Astrocyte (in vitro differentiated cells and primary cell): ENCODE data around the gene LIPC. TPM values are rescaled to one million over a fixed set of nuclear protein-coding genes. Genes with fewer than 3 reads are reported as not detected.

Source experiments
- DNase-seq: peaks from one replicate; pipeline ENCODE4 v3.0.0-alpha.2; 2010; ENCODE audit warnings: low read depth
- FAIRE-seq: peaks from 2 replicates; lab custom pipeline; 2011; peaks lifted over from hg19 to GRCh38; lab: Jason Lieb, UNC
- H2AFZ ChIP-seq: 2 replicates; pipeline ENCODE4 v1.6.0; 2012; ENCODE audit warnings: low read depth, low read length, inconsistent platforms
- H3K27ac ChIP-seq: 2 replicates; pipeline ENCODE4 v1.5.1; 2011; ENCODE audit warnings: low read depth, low read length, inconsistent platforms
- H3K27me3 ChIP-seq: 2 replicates; pipeline ENCODE4 v1.6.0; 2011; ENCODE audit warnings: low read length, inconsistent platforms; ENCODE audit not compliant: insufficient read depth
- H3K36me3 ChIP-seq: 2 replicates; pipeline ENCODE4 v1.5.1; 2011; ENCODE audit warnings: low read length, inconsistent platforms; ENCODE audit not compliant: insufficient read depth
- H3K4me1 ChIP-seq: 2 replicates; pipeline ENCODE4 v1.5.1; 2011; ENCODE audit warnings: low read length, inconsistent platforms; ENCODE audit not compliant: insufficient read depth
- H3K4me2 ChIP-seq: 2 replicates; pipeline ENCODE4 v1.6.0; 2012; ENCODE audit warnings: low read length, inconsistent platforms
- H3K4me3 ChIP-seq: 2 replicates; pipeline ENCODE4 v1.5.1; 2011; ENCODE audit warnings: low read depth, mild to moderate bottlenecking, low read length, inconsistent platforms; ENCODE audit not compliant: insufficient read depth
- H3K79me2 ChIP-seq: 2 replicates; pipeline ENCODE4 v1.6.0; 2012; ENCODE audit warnings: mild to moderate bottlenecking, low read length, inconsistent platforms; ENCODE audit not compliant: insufficient read depth
- H3K9ac ChIP-seq: 2 replicates; pipeline ENCODE4 v1.6.0; 2012; ENCODE audit warnings: mild to moderate bottlenecking, low read length, inconsistent platforms
- H3K9me3 ChIP-seq: 2 replicates; pipeline ENCODE4 v1.5.1; 2012; ENCODE audit warnings: low read depth, mild to moderate bottlenecking, low read length, inconsistent platforms; ENCODE audit not compliant: insufficient read depth
- H4K20me1 ChIP-seq: 2 replicates; pipeline ENCODE4 v1.6.0; 2012; ENCODE audit warnings: low read length, inconsistent platforms; ENCODE audit not compliant: insufficient read depth
- H3K27ac Mint-ChIP-seq: one replicate; pipeline ENCODE4 v1.8.0; 2021; ENCODE audit warnings: mild to moderate bottlenecking, mixed read lengths; ENCODE audit not compliant: unreplicated experiment
- H3K27me3 Mint-ChIP-seq: one replicate; pipeline ENCODE4 v1.8.0; 2021; ENCODE audit warnings: low read depth, mixed read lengths; ENCODE audit not compliant: unreplicated experiment
- H3K36me3 Mint-ChIP-seq: one replicate; pipeline ENCODE4 v1.8.0; 2021; ENCODE audit warnings: low read depth, mixed read lengths; ENCODE audit not compliant: unreplicated experiment
- H3K4me1 Mint-ChIP-seq: one replicate; pipeline ENCODE4 v1.8.0; 2021; ENCODE audit warnings: low read depth, mixed read lengths; ENCODE audit not compliant: unreplicated experiment
- H3K4me3 Mint-ChIP-seq: one replicate; pipeline ENCODE4 v1.8.0; 2021; ENCODE audit warnings: mild to moderate bottlenecking, moderate library complexity, mixed read lengths; ENCODE audit not compliant: unreplicated experiment
- H3K9me3 Mint-ChIP-seq: one replicate; pipeline ENCODE4 v1.8.0; 2021; ENCODE audit warnings: mild to moderate bottlenecking, mixed read lengths; ENCODE audit not compliant: unreplicated experiment
- EZH2 ChIP-seq: IDR thresholded peaks from 2 replicates; pipeline ENCODE4 v1.6.1; 2012; ENCODE audit warnings: mild to moderate bottlenecking, low read length, inconsistent platforms; ENCODE audit not compliant: insufficient read depth
- total RNA-seq: library from RNA; stranded (reverse); gene quantifications from 2 replicates; pipeline ENCODE4 v1.2.1, GENCODE V29; 2021
- TF ChIP-seq, protein P1 (sequence below): IDR thresholded peaks from 2 replicates; pipeline ENCODE4 v1.5.1; 2011; ENCODE audit warnings: low read depth, mild to moderate bottlenecking, inconsistent platforms, low read length, moderate library complexity; ENCODE audit not compliant: insufficient read depth

Gene LIPC
- total RNA-seq, 1 donor from 2014 or later, result not detected

GRCh38 chr15:58443308-58443707 is 11.5 kb downstream of the LIPC start:
- no peak overlapping the region for H2AFZ ChIP-seq
- H3K9ac ChIP-seq, result no peak overlapping the region
- TF ChIP-seq EZH2, result no peak
- TF ChIP-seq, protein P1, sequence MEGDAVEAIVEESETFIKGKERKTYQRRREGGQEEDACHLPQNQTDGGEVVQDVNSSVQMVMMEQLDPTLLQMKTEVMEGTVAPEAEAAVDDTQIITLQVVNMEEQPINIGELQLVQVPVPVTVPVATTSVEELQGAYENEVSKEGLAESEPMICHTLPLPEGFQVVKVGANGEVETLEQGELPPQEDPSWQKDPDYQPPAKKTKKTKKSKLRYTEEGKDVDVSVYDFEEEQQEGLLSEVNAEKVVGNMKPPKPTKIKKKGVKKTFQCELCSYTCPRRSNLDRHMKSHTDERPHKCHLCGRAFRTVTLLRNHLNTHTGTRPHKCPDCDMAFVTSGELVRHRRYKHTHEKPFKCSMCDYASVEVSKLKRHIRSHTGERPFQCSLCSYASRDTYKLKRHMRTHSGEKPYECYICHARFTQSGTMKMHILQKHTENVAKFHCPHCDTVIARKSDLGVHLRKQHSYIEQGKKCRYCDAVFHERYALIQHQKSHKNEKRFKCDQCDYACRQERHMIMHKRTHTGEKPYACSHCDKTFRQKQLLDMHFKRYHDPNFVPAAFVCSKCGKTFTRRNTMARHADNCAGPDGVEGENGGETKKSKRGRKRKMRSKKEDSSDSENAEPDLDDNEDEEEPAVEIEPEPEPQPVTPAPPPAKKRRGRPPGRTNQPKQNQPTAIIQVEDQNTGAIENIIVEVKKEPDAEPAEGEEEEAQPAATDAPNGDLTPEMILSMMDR, result no peak
- Mint-ChIP-seq H3K9me3 (peaks cover 5% of the 10 kb centered on the region), H3K4me1 (peaks cover 37% of the 10 kb centered on the region), H3K36me3 (no peaks in the 10 kb centered on the region), H3K4me3 (no peak overlapping the region), H3K27me3 (no peaks in the 10 kb centered on the region), H3K27ac (no peak overlapping the region)
- H3K36me3 ChIP-seq, result no peaks in the 10 kb centered on the region
- no peaks in the 10 kb centered on the region for H4K20me1 ChIP-seq
- peaks cover 40% of the 10 kb centered on the region for H3K4me1 ChIP-seq
- no peak overlapping the region for H3K4me3 ChIP-seq
- FAIRE-seq (no peak), DNase-seq (no peak)
- no peak overlapping the region for H3K4me2 ChIP-seq
- H3K27ac ChIP-seq, result no peak overlapping the region
- H3K27me3 ChIP-seq, result peaks cover 6% of the 10 kb centered on the region
- no peaks in the 10 kb centered on the region for H3K79me2 ChIP-seq
- no peaks in the 10 kb centered on the region for H3K9me3 ChIP-seq

GRCh38 chr15:58444056-58444455 is 12.3 kb downstream of the LIPC start:
- Mint-ChIP-seq H3K36me3 (no peaks in the 10 kb centered on the region), H3K9me3 (peaks cover 5% of the 10 kb centered on the region), H3K4me1 (peaks cover 35% of the 10 kb centered on the region), H3K27ac (no peak overlapping the region), H3K27me3 (no peaks in the 10 kb centered on the region), H3K4me3 (no peak overlapping the region)
- Histone ChIP-seq H3K27ac (no peak overlapping the region), H3K27me3 (peaks cover 9% of the 10 kb centered on the region), H2AFZ (no peak overlapping the region), H4K20me1 (no peaks in the 10 kb centered on the region), H3K4me3 (no peak overlapping the region), H3K4me1 (peaks cover 40% of the 10 kb centered on the region), H3K4me2 (no peak overlapping the region), H3K79me2 (no peaks in the 10 kb centered on the region), H3K36me3 (no peaks in the 10 kb centered on the region), H3K9ac (no peak overlapping the region), H3K9me3 (no peaks in the 10 kb centered on the region)
- FAIRE-seq (no peak), DNase-seq (no peak)
- no peak for TF ChIP-seq EZH2
- TF ChIP-seq, protein P1, result no peak

DNA sequence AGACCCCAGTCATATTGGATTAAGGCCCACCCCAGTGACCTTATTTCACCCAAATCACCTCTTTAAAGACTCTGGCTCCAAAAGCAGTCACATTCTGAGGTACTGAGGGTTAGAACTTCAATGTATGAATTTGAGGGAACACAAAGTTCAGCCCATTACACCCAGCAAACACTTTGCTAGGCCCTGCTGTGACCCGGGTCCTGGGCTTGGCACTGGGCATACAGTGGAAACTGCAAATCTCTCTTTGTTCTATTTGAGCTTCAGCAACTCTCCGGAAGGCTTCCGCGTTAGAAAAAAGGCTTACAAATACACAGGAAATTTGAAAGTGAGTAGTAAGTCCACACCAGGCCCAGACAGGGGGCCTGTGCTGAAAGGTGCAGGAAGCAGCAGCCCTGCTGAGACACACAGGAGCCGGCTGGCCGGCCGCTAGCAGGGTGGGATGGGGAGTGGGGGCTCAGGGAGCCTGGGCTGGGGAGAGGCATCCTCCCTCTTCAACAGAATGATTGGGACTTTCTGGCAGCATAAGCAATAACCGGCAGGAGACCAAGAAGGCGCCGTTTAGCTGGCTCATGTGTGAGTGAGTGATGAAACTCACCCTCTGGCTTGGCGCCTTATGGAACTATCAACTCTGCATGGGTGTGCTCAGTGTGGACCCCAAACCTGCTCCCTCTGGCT is 13.0 kb downstream of the LIPC start:
- no peak for DNase-seq
- H3K36me3 Mint-ChIP-seq, result no peaks in the 10 kb centered on the region
- Histone ChIP-seq H4K20me1 (no peaks in the 10 kb centered on the region), H3K9ac (no peak overlapping the region), H3K36me3 (no peaks in the 10 kb centered on the region), H3K9me3 (no peaks in the 10 kb centered on the region), H3K4me3 (no peak overlapping the region), H3K4me2 (no peak overlapping the region), H3K4me1 (peaks cover 37% of the 10 kb centered on the region), H2AFZ (no peak overlapping the region), H3K27me3 (peaks cover 15% of the 10 kb centered on the region), H3K79me2 (no peaks in the 10 kb centered on the region), H3K27ac (no peak overlapping the region)
- TF ChIP-seq EZH2, result no peak
- TF ChIP-seq, protein P1, result no peak
- H3K9me3 Mint-ChIP-seq, result peaks cover 5% of the 10 kb centered on the region
- no peak for FAIRE-seq
- peaks cover 31% of the 10 kb centered on the region for H3K4me1 Mint-ChIP-seq
- H3K27me3 Mint-ChIP-seq, result peaks cover 2% of the 10 kb centered on the region
- H3K4me3 Mint-ChIP-seq, result no peak overlapping the region
- H3K27ac Mint-ChIP-seq, result no peak overlapping the region
